HG03095 (cell line): Measurements from ENCODE around the gene GLDC.
"Not testable (repeated sequence)": the region's sequence is repeated elsewhere in the genome, so short reads cannot be mapped to it uniquely, and the experiment has no call there.

Experiments
- ATAC-seq: cut with Tn5 transposase; IDR thresholded peaks from one replicate; pipeline ENCODE4 v1.9.1; 2021; ENCODE audit warnings: moderate library complexity; ENCODE audit not compliant: unreplicated experiment

GLDC gene

DNA sequence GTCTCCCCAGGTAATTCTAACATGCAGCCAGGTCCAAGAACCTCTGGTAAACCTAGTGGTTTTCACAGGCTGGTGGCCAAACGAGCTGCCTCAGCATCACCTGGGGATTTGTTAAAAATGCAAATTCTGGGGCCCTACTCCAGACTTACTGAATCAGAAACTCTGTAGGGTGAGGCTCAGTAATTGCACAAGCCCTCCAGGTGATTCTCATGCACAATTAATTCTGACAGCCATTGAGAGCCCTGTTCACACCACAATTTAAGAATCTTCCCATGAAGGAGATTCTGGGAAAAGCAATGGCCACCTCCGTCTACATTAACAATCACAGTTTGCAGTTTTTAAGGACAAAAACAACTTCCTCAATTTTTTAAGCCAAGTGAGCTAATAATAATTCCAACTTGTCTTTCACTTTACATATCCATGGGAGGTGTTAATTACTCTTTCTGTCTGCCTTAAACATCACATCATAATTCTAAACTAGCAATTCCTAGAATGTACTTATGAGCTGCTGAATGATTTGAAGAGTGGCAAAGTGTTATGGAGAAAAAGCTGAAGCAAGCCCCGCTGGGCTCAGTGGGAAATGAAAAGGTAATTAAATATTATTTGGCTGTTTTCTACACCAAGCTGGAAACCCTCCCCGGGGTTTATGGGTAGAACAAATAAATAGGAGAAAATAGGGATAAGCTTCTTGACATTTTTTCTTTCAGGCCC is 70.0 kb downstream of the GLDC start:
- ATAC-seq = peak; percentile 89

- ATAC-seq = no peak
Measured at GRCh38 chr9:6567140-6567591, 78.4 kb downstream of the GLDC start.

- ATAC-seq = no peak
Measured at GRCh38 chr9:6566409-6567139, 79.0 kb downstream of the GLDC start.

- ATAC-seq = no peak
Measured at GRCh38 chr9:6565312-6565711, 80.2 kb downstream of the GLDC start.

DNA sequence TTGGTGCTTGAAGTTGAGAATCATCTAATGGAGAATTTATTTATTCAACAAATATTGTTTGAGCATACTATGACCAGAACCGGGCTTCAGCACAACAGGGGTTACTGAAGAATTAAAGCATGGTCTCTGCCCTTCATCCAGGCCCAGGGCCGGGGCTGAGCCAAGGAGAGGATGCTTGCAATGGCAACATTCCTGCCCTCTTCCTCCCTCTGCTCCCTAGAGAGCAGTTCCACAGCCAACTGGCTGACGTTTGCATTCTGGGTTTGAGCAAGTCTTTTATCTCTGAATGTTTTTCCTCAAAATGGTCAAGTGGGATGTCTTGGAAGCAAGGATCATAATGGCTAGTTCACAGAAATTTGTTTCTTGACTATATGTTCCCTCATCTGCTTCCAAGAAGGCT is 80.7 kb downstream of the GLDC start:
- no peak for ATAC-seq

- no peak for ATAC-seq
Measured at GRCh38 chr9:6564360-6564759, 81.2 kb downstream of the GLDC start.

DNA sequence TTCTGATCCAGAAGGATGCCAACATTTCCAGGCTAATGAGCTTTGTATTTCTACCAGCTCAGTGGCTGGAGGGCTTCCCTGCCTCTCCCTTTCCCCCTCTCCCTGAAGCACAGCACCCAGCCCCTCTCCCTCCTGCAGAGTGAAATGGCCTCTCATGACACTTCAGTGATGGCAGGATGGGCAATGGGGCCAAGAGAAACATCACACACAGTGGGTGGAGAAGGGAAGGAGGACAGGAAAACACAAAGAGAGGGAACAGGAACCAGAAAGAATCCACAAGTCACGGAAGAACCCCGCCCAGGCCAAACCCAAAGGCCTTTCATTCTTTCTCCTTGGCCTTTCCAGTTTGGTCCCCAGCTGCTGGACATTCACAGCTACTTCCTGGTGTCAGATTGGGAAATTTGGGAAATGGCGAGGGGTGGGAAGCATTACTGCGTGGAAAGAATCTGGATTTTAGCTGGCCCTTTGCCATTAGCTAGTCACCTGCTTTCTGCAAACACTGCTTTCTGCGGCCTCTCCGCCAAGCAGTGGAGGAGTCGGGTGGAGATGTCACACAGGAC is 82.6 kb downstream of the GLDC start:
- no peak for ATAC-seq

- ATAC-seq = no peak
Measured at GRCh38 chr9:6562201-6562600, 83.3 kb downstream of the GLDC start.

DNA sequence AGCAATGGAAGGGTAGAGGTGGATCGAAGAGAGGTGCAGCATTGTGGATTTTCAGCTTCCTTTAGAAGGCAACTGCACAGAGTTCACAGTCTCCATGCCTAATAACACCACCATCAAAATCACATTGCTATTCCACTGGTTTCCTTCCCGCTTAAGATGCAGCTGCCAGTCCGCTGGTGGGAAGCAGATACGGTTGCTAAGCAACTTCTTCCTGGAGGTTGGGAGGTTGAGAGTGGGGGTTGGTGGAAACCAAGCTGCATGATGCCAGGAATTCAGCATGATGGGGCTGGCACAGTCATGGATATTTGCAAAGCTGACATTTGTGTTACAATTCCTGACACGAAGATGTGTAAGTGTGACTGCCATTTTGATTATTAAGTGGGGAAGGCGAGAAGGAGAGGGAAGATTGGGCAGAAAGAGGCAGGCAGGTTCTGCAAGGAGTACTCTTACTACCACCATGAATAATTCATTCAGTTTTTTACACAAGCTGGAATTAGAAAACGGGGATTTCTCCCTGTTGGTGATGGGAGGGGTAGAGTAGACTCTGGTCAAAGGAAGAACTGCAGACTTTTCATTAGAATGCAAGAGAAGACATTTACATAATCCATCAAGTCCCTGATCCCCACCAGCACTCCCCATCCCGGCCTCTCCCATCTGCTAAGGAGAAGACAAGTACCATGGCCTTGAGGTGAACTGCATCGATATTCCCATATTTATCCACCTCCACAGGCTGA is 87.5 kb downstream of the GLDC start:
- no peak for ATAC-seq

DNA sequence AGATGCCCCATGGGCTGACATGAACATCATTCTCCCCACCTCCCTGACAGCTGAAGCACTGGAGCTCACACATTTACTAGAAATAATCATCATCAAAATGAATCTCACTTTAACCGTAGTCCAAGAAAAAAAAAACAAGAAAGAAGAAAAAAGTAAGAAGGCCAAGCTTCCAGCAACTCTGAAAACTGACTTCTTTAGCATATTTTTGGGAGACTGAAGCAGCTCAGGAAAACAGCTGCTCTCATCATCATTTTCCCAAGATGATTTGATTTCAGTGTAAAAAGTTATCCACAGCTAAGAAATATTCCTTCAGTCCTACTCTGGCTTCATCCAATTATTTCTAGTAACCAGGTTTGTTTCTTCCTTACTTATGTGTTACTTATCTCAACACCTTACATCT is 91.7 kb downstream of the GLDC start:
- ATAC-seq = no peak

DNA sequence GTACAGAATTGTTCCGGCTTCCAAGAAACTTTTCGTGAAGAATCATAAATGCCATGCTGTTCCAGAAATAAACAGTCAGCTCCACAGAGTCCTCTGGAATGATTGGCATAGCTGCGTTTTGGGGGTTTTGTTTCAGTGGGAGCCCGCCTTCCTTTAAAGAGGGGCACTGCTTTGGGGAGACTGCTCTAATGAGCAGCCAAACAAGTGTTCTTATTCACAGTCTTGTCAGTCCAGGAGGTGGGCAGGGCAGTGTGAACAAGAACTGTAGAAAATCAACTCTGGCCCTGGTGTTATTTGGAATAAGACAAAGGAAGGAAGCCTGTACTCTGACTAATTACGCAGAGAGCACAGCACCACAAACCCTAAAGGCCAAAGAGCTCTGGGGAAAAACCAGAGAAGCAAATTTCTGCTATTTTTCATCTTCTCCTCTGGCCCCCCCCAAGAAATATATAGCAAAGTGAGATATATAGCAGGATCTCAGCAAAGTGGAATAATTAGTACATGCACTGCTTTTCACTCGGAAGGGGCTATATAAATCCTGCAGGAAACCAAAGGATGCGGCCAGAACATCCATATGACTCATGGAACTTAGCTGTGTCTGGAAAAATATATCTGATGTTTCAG is 92.9 kb downstream of the GLDC start:
- no peak for ATAC-seq

DNA sequence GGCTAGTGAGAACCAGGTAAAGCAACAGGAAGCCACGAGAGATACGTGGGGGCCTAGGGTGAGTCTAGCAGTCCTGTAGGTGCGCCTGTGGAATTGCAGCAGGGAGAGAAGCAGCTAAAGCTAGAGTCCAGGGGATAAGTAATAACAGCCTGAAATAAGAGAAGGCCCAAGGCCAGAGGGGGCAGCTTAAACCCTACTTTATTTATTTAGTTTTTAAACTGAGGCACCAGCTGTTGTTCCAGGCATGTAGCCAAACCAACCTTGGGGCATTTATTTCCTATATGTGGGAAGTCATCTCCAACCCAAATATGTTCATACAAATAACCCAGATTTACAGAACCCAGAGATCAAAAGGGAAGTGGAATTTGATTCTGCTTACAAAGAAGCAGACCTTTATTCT is 93.5 kb downstream of the GLDC start:
- ATAC-seq = no peak

DNA sequence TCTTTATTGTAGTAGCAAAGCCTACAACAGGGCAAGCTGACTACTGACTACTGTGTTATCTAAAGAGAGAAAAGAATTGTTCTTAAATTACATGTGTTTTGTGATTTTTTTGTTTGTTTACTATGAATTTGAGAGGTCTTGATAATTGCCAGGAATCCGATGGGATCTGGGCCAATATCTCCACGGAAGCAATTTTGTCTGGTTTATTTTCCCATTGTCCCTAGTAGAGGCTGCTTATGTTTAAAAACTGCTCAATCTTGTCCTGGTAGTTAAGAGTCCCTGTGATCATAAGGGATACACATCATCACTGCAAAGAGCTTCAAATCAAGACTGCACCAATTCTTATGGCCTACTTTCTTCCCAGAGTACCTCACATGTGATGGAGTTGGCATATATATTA is 94.4 kb downstream of the GLDC start:
- ATAC-seq = no peak

- no peak for ATAC-seq
Measured at GRCh38 chr9:6549106-6549800, 96.3 kb downstream of the GLDC start.

DNA sequence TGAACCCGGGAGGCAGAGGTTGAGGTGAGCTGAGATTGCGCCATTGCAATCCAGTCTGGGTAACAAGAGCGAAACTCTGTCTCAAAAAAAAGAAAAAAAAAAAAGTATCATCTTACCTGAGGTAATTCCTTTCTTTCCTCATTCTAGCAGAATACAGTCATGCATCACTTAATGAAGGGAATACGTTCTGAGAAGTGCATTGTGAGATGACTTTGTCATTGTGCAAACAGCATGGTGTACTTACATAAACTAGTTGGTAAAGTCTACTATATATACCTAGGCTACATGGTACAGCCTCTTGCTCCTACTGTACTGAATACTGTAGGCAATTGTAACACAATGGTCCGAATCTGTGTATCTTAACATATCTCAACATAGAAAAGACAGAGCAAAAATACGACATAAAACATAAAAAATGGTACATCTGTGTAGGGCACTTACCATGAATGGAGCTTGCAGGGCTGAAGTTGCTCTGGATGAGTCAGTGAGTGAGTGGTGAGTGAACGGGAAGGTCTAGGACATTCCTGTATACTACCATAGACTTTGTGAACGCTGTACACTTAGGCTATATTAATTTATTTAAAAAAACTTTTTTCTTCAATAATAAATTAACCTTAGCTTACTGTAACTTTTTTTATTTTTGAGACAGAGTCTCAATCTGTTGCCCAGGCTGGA is 100.4 kb downstream of the GLDC start:
- no peak for ATAC-seq

DNA sequence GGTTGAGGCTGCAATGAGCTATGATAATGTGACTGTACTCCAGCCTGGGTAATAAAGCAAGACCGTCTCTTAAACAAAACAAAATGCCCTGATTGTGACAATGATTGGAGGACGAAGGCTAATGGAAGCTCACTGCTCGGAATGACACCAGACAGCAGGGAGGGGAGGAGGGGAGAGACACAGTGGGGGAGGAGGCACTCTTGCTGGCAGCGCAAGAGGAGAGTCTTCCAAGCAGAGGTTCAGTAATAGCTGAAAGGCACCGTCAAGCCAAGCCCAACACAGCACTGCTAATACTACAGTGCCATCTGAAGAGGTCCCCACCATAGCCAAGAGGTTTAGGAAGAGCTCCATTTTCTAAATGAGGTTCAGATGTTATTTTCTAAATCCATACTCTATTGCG is 102.3 kb downstream of the GLDC start:
- no peak for ATAC-seq

- not testable (repeated sequence) for ATAC-seq
Measured at GRCh38 chr9:6542617-6543016, 102.9 kb downstream of the GLDC start.

- no peak for ATAC-seq
Measured at GRCh38 chr9:6538666-6539071, 106.9 kb downstream of the GLDC start.

- ATAC-seq = no peak
Measured at GRCh38 chr9:6535594-6535993, 109.9 kb downstream of the GLDC start.
